Stomach (tissue), 9 donors: ENCODE data around the gene RPS15. TPM values are rescaled to one million over a fixed set of nuclear protein-coding genes. Genes with fewer than 3 reads are reported as not detected.

Source experiments
- DNase-seq, 2 donors: peaks; one replicate each; pipeline versions ENCODE4 v3.0.0 to v3.0.0-alpha.2; 2013 to 2019
- H3K27ac ChIP-seq, 5 donors: fragments of 200-600 bp in 4 of 5; sonication (generic) in 4 of 5; one replicate each; pipeline ENCODE4 v1.5.1; 2013 to 2019; ENCODE audit warnings: mild to moderate bottlenecking in 1 of 5, moderate library complexity in 1 of 5
- H3K27me3 ChIP-seq, 3 donors: fragments of 200-600 bp; sonication (generic); one replicate each; pipeline ENCODE4 v1.5.1; 2017 to 2019; ENCODE audit warnings: mixed run types in 1 of 3
- H3K36me3 ChIP-seq, 4 donors: fragments of 200-600 bp; sonication (generic); 1 replicate in 3 of 4; 2 replicates in 1 of 4; pipeline ENCODE4 v1.5.1; 2016 to 2019
- H3K4me1 ChIP-seq, 4 donors: fragments of 200-600 bp; sonication (generic); one replicate each; pipeline ENCODE4 v1.5.1; 2016 to 2019
- H3K4me3 ChIP-seq, 4 donors: fragments of 200-600 bp; sonication (generic) in 3 of 4; one replicate each; pipeline ENCODE4 v1.5.1; 2016 to 2019; ENCODE audit warnings: mild to moderate bottlenecking in 1 of 4
- H3K9me3 ChIP-seq, 4 donors: fragments of 200-600 bp; sonication (generic); one replicate each; pipeline ENCODE4 v1.5.1; 2016 to 2019
- EP300 ChIP-seq: sonication (generic); formaldehyde crosslinking; IDR thresholded peaks from one replicate; pipeline ENCODE4 v1.6.1; 2017; ENCODE audit warnings: antibody characterized with exemption
- POLR2A ChIP-seq, 4 donors: fragments of 450-650 bp; IDR thresholded peaks; one replicate each; pipeline ENCODE4 v1.6.1; 2016; ENCODE audit warnings: antibody characterized with exemption in 4 of 4, control low read depth in 2 of 4, mild to moderate bottlenecking in 1 of 4, moderate library complexity in 1 of 4
- POLR2AphosphoS5 ChIP-seq, 3 donors: sonication (generic); formaldehyde crosslinking; IDR thresholded peaks; one replicate each; pipeline ENCODE4 v1.6.1; 2016; ENCODE audit warnings: antibody characterized with exemption in 3 of 3
- WGBS, 5 donors: extraction: QIAGEN DNeasy Blood & Tissue Kit in 3 of 5; methylation state at CpG; one replicate each; pipeline versions ENCODE4 v1.1.5 to v1.1.7; 2013 to 2018; 5-methylcytosine and 5-hydroxymethylcytosine counted together
- intact Hi-C: fragments of 100-400 bp; cut with DNase I; formaldehyde crosslinking; loops from one replicate; pipeline ENCODE4 v1.15.1; 2023; ENCODE audit warnings: low total_unique reads
- polyA plus RNA-seq, 3 donors: library from polyadenylated mRNA; stranded (reverse); fragments of 200-250 nt; gene quantifications; one replicate each; pipeline ENCODE4 v1.2.3, GENCODE V29; 2013
- total RNA-seq, 5 donors: library from RNA; depleted of rRNA; stranded (reverse); fragments of >200 nt; gene quantifications; one replicate each; pipeline versions ENCODE4 v1.1.0 to v1.2.3, GENCODE V29; 2014 to 2016
- TF ChIP-seq, protein P1 (sequence below), 7 experiments: fragments of 450-650 bp in 4 of 7; fragments of 200-600 bp in 3 of 7; sonication (generic) in 3 of 7; IDR thresholded peaks; one replicate each; pipeline ENCODE4 v1.5.1; 2016 to 2019; ENCODE audit warnings: antibody characterized with exemption in 7 of 7, control low read depth in 2 of 7, mild to moderate bottlenecking in 1 of 7
- donor health status: healthy with polysubstance abuse.
- donor health status: Bipolar disorder and iron deficiency.
- donor health status: healthy.

The RPS15 gene
- total and polyA plus RNA-seq, 8 donors, result 428 to 4,539 (median 2,187) TPM

GRCh38 chr19:1469255-1470054 is 31.3 kb downstream of the RPS15 start:
- intact Hi-C loops, result no loop called here
- TF ChIP-seq POLR2AphosphoS5 (IDR thresholded peaks at IDR 0.05) (no peak), EP300 (no peak), POLR2A (IDR thresholded peaks at IDR 0.05) (no peak)
- TF ChIP-seq, protein P1, sequence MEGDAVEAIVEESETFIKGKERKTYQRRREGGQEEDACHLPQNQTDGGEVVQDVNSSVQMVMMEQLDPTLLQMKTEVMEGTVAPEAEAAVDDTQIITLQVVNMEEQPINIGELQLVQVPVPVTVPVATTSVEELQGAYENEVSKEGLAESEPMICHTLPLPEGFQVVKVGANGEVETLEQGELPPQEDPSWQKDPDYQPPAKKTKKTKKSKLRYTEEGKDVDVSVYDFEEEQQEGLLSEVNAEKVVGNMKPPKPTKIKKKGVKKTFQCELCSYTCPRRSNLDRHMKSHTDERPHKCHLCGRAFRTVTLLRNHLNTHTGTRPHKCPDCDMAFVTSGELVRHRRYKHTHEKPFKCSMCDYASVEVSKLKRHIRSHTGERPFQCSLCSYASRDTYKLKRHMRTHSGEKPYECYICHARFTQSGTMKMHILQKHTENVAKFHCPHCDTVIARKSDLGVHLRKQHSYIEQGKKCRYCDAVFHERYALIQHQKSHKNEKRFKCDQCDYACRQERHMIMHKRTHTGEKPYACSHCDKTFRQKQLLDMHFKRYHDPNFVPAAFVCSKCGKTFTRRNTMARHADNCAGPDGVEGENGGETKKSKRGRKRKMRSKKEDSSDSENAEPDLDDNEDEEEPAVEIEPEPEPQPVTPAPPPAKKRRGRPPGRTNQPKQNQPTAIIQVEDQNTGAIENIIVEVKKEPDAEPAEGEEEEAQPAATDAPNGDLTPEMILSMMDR (IDR thresholded peaks at IDR 0.05), result no peak
- H3K9me3 ChIP-seq, result no peaks in the 10 kb centered on the region
- peak overlapping the region; percentile 34 to 62 (median 38) for H3K4me3 ChIP-seq
- H3K4me1 ChIP-seq, result peaks cover 61 to 92% (median 88%) of the 10 kb centered on the region in 4 donors
- peaks cover 42 to 100% (median 87%) of the 10 kb centered on the region in 3 donors for H3K27me3 ChIP-seq
- peak in 1 of 2 donors; percentile 56 for DNase-seq
- no peak overlapping the region for H3K27ac ChIP-seq
- 0 to 2% (median 1%) methylated on average over 7 to 117 of the region's 117 CpGs; no CpG with 5 or more reads in 1 of the 5 donors for WGBS, 5 donors
- H3K36me3 ChIP-seq, result peaks cover 0 to 5% (median 2%) of the 10 kb centered on the region in 4 donors

DNA sequence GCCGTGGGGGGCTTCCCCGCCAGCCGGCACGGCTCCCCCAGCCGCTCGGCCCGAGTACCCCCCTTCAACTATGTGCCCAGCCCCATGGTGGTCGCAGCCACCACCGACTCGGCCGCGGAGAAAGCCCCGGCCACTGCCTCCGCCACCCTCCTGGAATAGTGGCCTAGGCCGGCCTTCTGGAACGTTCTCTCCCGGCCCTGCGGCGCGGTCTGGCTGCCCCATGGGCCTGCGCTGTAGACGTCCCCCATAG is 31.8 kb downstream of the RPS15 start:
- peak overlapping the region; percentile 34 to 62 (median 38) for H3K4me3 ChIP-seq
- no peak for DNase-seq
- 0 to 9% (median 6%) methylated on average over 6 to 22 of the region's 22 CpGs for WGBS, 5 donors
- TF ChIP-seq POLR2AphosphoS5 (IDR thresholded peaks at IDR 0.05) (no peak), POLR2A (IDR thresholded peaks at IDR 0.05) (no peak), EP300 (no peak)
- TF ChIP-seq, protein P1 (IDR thresholded peaks at IDR 0.05), result no peak
- peaks cover 0 to 10% (median 8%) of the 10 kb centered on the region in 4 donors for H3K36me3 ChIP-seq
- no peak overlapping the region for H3K27ac ChIP-seq
- H3K27me3 ChIP-seq, result peaks cover 42 to 100% (median 87%) of the 10 kb centered on the region in 3 donors
- H3K9me3 ChIP-seq, result no peaks in the 10 kb centered on the region
- intact Hi-C loops, result no loop called here
- peaks cover 61 to 92% (median 88%) of the 10 kb centered on the region in 4 donors for H3K4me1 ChIP-seq

- Histone ChIP-seq H3K4me3 (peak overlapping the region; percentile 34 to 62 (median 38)), H3K27me3 (peaks cover 42 to 99% (median 82%) of the 10 kb centered on the region in 3 donors), H3K36me3 (peaks cover 0 to 15% (median 12%) of the 10 kb centered on the region in 4 donors), H3K4me1 (peaks cover 61 to 87% (median 83%) of the 10 kb centered on the region in 4 donors), H3K27ac (no peak overlapping the region), H3K9me3 (no peaks in the 10 kb centered on the region)
- intact Hi-C loops, result no loop called here
- peak; percentile 57 to 78 for DNase-seq
- WGBS, 5 donors, result 0 to 2% (median 1%) methylated on average over 2 to 67 of the region's 67 CpGs
- no peak for TF ChIP-seq POLR2AphosphoS5 (IDR thresholded peaks at IDR 0.05)
- TF ChIP-seq EP300, result no peak
These were observed 32.3 kb downstream of the RPS15 start for GRCh38 chr19:1470305-1471009.

- no peak for DNase-seq
- WGBS, 5 donors, result 4 to 7% (median 5%) methylated on average over 23 to 28 of the region's 28 CpGs
- intact Hi-C loops, result no loop called here
- Histone ChIP-seq H3K27ac (no peak overlapping the region), H3K4me1 (peaks cover 58 to 81% (median 78%) of the 10 kb centered on the region in 4 donors), H3K9me3 (no peaks in the 10 kb centered on the region), H3K36me3 (peaks cover 0 to 21% (median 18%) of the 10 kb centered on the region in 4 donors), H3K27me3 (peaks cover 42 to 98% (median 76%) of the 10 kb centered on the region in 3 donors), H3K4me3 (peak overlapping the region; percentile 34 to 62 (median 38))
- no peak for TF ChIP-seq POLR2A (IDR thresholded peaks at IDR 0.05)
- no peak for TF ChIP-seq EP300
- no peak for TF ChIP-seq POLR2AphosphoS5 (IDR thresholded peaks at IDR 0.05)
- TF ChIP-seq, protein P1 (IDR thresholded peaks at IDR 0.05), result no peak
These were observed 32.9 kb downstream of the RPS15 start for GRCh38 chr19:1471010-1471514.
